Fibroblast of skin of left quadriceps (primary cell): Measurements from ENCODE around the gene RAB31.

Source experiments
- DNase-seq, 2 experiments: peaks; one replicate each; pipeline ENCODE4 v3.0.0-alpha.2; 2013; ENCODE audit warnings: low read depth in 2 of 2

Gene RAB31

GRCh38 chr18:9820127-9820526 is 112.0 kb downstream of the RAB31 start:
- no peak for DNase-seq

GRCh38 chr18:9820719-9821118 is 112.6 kb downstream of the RAB31 start:
- DNase-seq, result no peak

GRCh38 chr18:9822587-9823185 is 114.6 kb downstream of the RAB31 start:
- no peak for DNase-seq

GRCh38 chr18:9823805-9824473 is 115.8 kb downstream of the RAB31 start:
- DNase-seq, result no peak

- no peak for DNase-seq
Observed at GRCh38 chr18:9824474-9824832, 116.4 kb downstream of the RAB31 start.

GRCh38 chr18:9824952-9825371 is 116.9 kb downstream of the RAB31 start:
- DNase-seq, result no peak

- peak; percentile 77 to 81 for DNase-seq
Observed at GRCh38 chr18:9825571-9826073, 117.5 kb downstream of the RAB31 start.

GRCh38 chr18:9826685-9827084 is 118.6 kb downstream of the RAB31 start:
- no peak for DNase-seq

- DNase-seq, result no peak
Observed at GRCh38 chr18:9827211-9827792, 119.2 kb downstream of the RAB31 start.

GRCh38 chr18:9827793-9828505 is 119.8 kb downstream of the RAB31 start:
- DNase-seq, result peak; percentile 99

GRCh38 chr18:9828506-9829396 is 120.7 kb downstream of the RAB31 start:
- DNase-seq, result no peak

GRCh38 chr18:9829397-9829712 is 121.3 kb downstream of the RAB31 start:
- DNase-seq, result no peak

- DNase-seq, result no peak
Observed at GRCh38 chr18:9831036-9831722, 123.1 kb downstream of the RAB31 start.

GRCh38 chr18:9831723-9832199 is 123.7 kb downstream of the RAB31 start:
- DNase-seq, result no peak

- no peak for DNase-seq
Observed at GRCh38 chr18:9832871-9833270, 124.8 kb downstream of the RAB31 start.

GRCh38 chr18:9834551-9834950 is 126.5 kb downstream of the RAB31 start:
- no peak for DNase-seq

- no peak for DNase-seq
Observed at GRCh38 chr18:9835113-9835755, 127.1 kb downstream of the RAB31 start.

GRCh38 chr18:9835825-9836224 is 127.7 kb downstream of the RAB31 start:
- DNase-seq, result no peak

GRCh38 chr18:9838144-9838877 is 130.2 kb downstream of the RAB31 start:
- DNase-seq, result no peak

GRCh38 chr18:9839211-9839610 is 131.1 kb downstream of the RAB31 start:
- no peak for DNase-seq
